GM19438 (cell line): Measurements from ENCODE around the gene RBM39.
A peak's percentile ranks its signal among the peaks of the same experiment; 100 is the strongest.
"Not testable (repeated sequence)": the region's sequence is repeated elsewhere in the genome, so short reads cannot be mapped to it uniquely, and the experiment has no call there.

Experiments used
- ATAC-seq: cut with Tn5 transposase; IDR thresholded peaks from one replicate; pipeline ENCODE4 v1.9.1; 2021; ENCODE audit warnings: low read depth; ENCODE audit not compliant: unreplicated experiment

RBM39 gene

GRCh38 chr20:35741892-35742740 lies at the start of gene RBM39:
Gene RBM39, minus strand, starts transcription at chr20:35742260. Its CDS starts 1,386 bp downstream, at chr20:35740874.
- ATAC-seq, result peak; percentile 73

GRCh38 chr20:35791821-35792220 lies 49.8 kb upstream of the RBM39 start:
- no peak for ATAC-seq

- ATAC-seq, result no peak
Observed at GRCh38 chr20:35791097-35791496, 49.0 kb upstream of the RBM39 start.

GRCh38 chr20:35788796-35789195 lies 46.7 kb upstream of the RBM39 start:
- ATAC-seq, result no peak

GRCh38 chr20:35785541-35785940 lies 43.5 kb upstream of the RBM39 start:
- ATAC-seq, result not testable (repeated sequence)

GRCh38 chr20:35783811-35784210 lies 41.8 kb upstream of the RBM39 start:
- ATAC-seq, result not testable (repeated sequence)

GRCh38 chr20:35776513-35777101 lies 34.5 kb upstream of the RBM39 start:
- no peak for ATAC-seq

GRCh38 chr20:35774391-35774790 lies 32.3 kb upstream of the RBM39 start:
- no peak for ATAC-seq

- ATAC-seq, result no peak
Observed at GRCh38 chr20:35773154-35773751, 31.2 kb upstream of the RBM39 start.

- ATAC-seq, result no peak
Observed at GRCh38 chr20:35772563-35773058, 30.6 kb upstream of the RBM39 start.

- ATAC-seq, result peak; percentile 66
Observed at GRCh38 chr20:35771689-35772562, 29.9 kb upstream of the RBM39 start, which contains the start of gene PHF20. Gene PHF20, plus strand, starts transcription at chr20:35772015. Its CDS starts 29,508 bp downstream, at chr20:35801523.

- no peak for ATAC-seq
Observed at GRCh38 chr20:35771367-35771688, 29.3 kb upstream of the RBM39 start.

GRCh38 chr20:35768731-35769664 lies 26.9 kb upstream of the RBM39 start:
- ATAC-seq, result no peak

GRCh38 chr20:35767683-35768481 lies 25.8 kb upstream of the RBM39 start:
- ATAC-seq, result peak; percentile 44

GRCh38 chr20:35766843-35767242 lies 24.8 kb upstream of the RBM39 start:
- no peak for ATAC-seq

GRCh38 chr20:35764936-35765335 lies 22.9 kb upstream of the RBM39 start:
- ATAC-seq, result not testable (repeated sequence)

GRCh38 chr20:35762461-35762860 lies 20.4 kb upstream of the RBM39 start:
- ATAC-seq, result no peak

GRCh38 chr20:35761548-35761947 lies 19.5 kb upstream of the RBM39 start:
- not testable (repeated sequence) for ATAC-seq
